Stimulated activated CD4-positive, alpha-beta T cell treated with anti-CD3 and anti-CD28 coated beads, TNF-alpha, amount 100 ng/mL, for 48 hours (primary cell): ENCODE results near the gene PRKN.

Source experiments
- DNase-seq, 3 donors: peaks; one replicate each; pipeline ENCODE4 v3.0.0-alpha.2; 2020; ENCODE audit warnings: low read depth in 3 of 3

PRKN gene

GRCh38 chr6:162675503-162675902, 52.1 kb downstream of the PRKN start:
- no peak for DNase-seq

- DNase-seq, result no peak
These were observed 53.1 kb downstream of the PRKN start for GRCh38 chr6:162674452-162674851.

- DNase-seq, result no peak
These were observed 55.9 kb downstream of the PRKN start for GRCh38 chr6:162671580-162672165.

GRCh38 chr6:162670345-162670744, 57.2 kb downstream of the PRKN start:
- no peak for DNase-seq

- no peak for DNase-seq
These were observed 61.3 kb downstream of the PRKN start for GRCh38 chr6:162666246-162666645.

GRCh38 chr6:162653808-162654207, 73.8 kb downstream of the PRKN start:
- DNase-seq, result no peak

GRCh38 chr6:162651505-162651904, 76.1 kb downstream of the PRKN start:
- DNase-seq, result no peak

- no peak for DNase-seq
These were observed 78.3 kb downstream of the PRKN start for GRCh38 chr6:162649271-162649670.

- DNase-seq, result no peak
These were observed 83.4 kb downstream of the PRKN start for GRCh38 chr6:162644153-162644552.

- no peak for DNase-seq
These were observed 86.8 kb downstream of the PRKN start for GRCh38 chr6:162640756-162641155.

- no peak for DNase-seq
These were observed 87.6 kb downstream of the PRKN start for GRCh38 chr6:162639951-162640350.

GRCh38 chr6:162638931-162639574, 88.5 kb downstream of the PRKN start:
- no peak for DNase-seq

- no peak for DNase-seq
These were observed 90.2 kb downstream of the PRKN start for GRCh38 chr6:162637317-162637716.

- no peak for DNase-seq
These were observed 91.4 kb downstream of the PRKN start for GRCh38 chr6:162636167-162636566.

- no peak for DNase-seq
These were observed 96.0 kb downstream of the PRKN start for GRCh38 chr6:162631546-162631945.

GRCh38 chr6:162630069-162630468, 97.5 kb downstream of the PRKN start:
- no peak for DNase-seq

- no peak for DNase-seq
These were observed 99.7 kb downstream of the PRKN start for GRCh38 chr6:162627825-162628224.

- no peak for DNase-seq
These were observed 100.2 kb downstream of the PRKN start for GRCh38 chr6:162627362-162627761.

- no peak for DNase-seq
These were observed 100.7 kb downstream of the PRKN start for GRCh38 chr6:162626869-162627268.

GRCh38 chr6:162625846-162626540, 101.6 kb downstream of the PRKN start:
- DNase-seq, result no peak

- no peak for DNase-seq
These were observed 105.0 kb downstream of the PRKN start for GRCh38 chr6:162622572-162622971.

- peak in 1 of 3 donors; percentile 17 for DNase-seq
These were observed 106.3 kb downstream of the PRKN start for GRCh38 chr6:162621246-162621645.

GRCh38 chr6:162620073-162620472, 107.5 kb downstream of the PRKN start:
- no peak for DNase-seq
